Hepatocyte (in vitro differentiated cells): ENCODE results near the gene NRP1. TPM values are rescaled to one million over a fixed set of nuclear protein-coding genes. Genes with fewer than 3 reads are reported as not detected.

Experiments
- DNase-seq: peaks from one replicate; pipeline ENCODE4 v3.0.0-alpha.2; 2016; ENCODE audit warnings: low spot score
- H2AFZ ChIP-seq: fragments of 200-600 bp; sonication (generic); 2 replicates; pipeline ENCODE4 v1.6.0; 2016; ENCODE audit warnings: antibody characterized with exemption, mild to moderate bottlenecking
- H3K27ac ChIP-seq: fragments of 200-600 bp; sonication (generic); 2 replicates; pipeline ENCODE4 v1.5.1; 2016; ENCODE audit warnings: mild to moderate bottlenecking
- H3K27me3 ChIP-seq: fragments of 200-600 bp; sonication (generic); 2 replicates; pipeline ENCODE4 v1.6.1; 2016
- H3K36me3 ChIP-seq: fragments of 200-600 bp; sonication (generic); replicated peaks from 2 replicates; pipeline ENCODE4 v1.5.1; 2016; ENCODE audit warnings: low read depth; ENCODE audit not compliant: insufficient read depth
- H3K4me1 ChIP-seq: fragments of 200-600 bp; sonication (generic); 2 replicates; pipeline ENCODE4 v1.5.1; 2016; ENCODE audit warnings: mild to moderate bottlenecking, moderate library complexity; ENCODE audit not compliant: insufficient read depth
- H3K4me2 ChIP-seq: fragments of 200-600 bp; sonication (generic); 2 replicates; pipeline ENCODE4 v1.6.0; 2016
- H3K4me3 ChIP-seq: fragments of 200-600 bp; sonication (generic); 2 replicates; pipeline ENCODE4 v1.5.1; 2016; ENCODE audit warnings: mild to moderate bottlenecking
- H3K79me2 ChIP-seq: fragments of 200-600 bp; sonication (generic); 2 replicates; pipeline ENCODE4 v1.6.0; 2017; ENCODE audit warnings: mild to moderate bottlenecking
- H3K9me2 ChIP-seq: fragments of 200-600 bp; sonication (generic); replicated peaks from 2 replicates; pipeline ENCODE4 v1.6.0; 2017; ENCODE audit warnings: mild to moderate bottlenecking; ENCODE audit not compliant: insufficient read depth
- H3K9me3 ChIP-seq: fragments of 200-600 bp; sonication (generic); 2 replicates; pipeline ENCODE4 v1.5.1; 2016; ENCODE audit warnings: low read depth, mild to moderate bottlenecking
- H4K20me1 ChIP-seq: fragments of 200-600 bp; sonication (generic); 2 replicates; pipeline ENCODE4 v1.6.0; 2016; ENCODE audit warnings: mild to moderate bottlenecking; ENCODE audit not compliant: insufficient read depth, poor library complexity, severe bottlenecking
- EZH2 ChIP-seq: fragments of 200-600 bp; sonication (generic); IDR thresholded peaks from 2 replicates; pipeline ENCODE4 v1.6.1; 2016; ENCODE audit warnings: antibody characterized with exemption, mild to moderate bottlenecking, borderline replicate concordance
- EZH2phosphoT487 ChIP-seq: fragments of 200-600 bp; sonication (generic); IDR thresholded peaks from one replicate; pipeline ENCODE4 v1.6.1; 2018; ENCODE audit warnings: antibody characterized with exemption, mild to moderate bottlenecking, low read depth, moderate library complexity; ENCODE audit not compliant: unreplicated experiment, severe bottlenecking
- WGBS: methylation state at CpG from one replicate; pipeline ENCODE4 v1.1.6; 2016; ENCODE audit warnings: low lambda C conversion rate; ENCODE audit errors: missing lambda C conversion rate; 5-methylcytosine and 5-hydroxymethylcytosine counted together
- polyA plus RNA-seq: library from polyadenylated mRNA; unstranded; fragments of >200 nt; fragmentation: Nextera tagmentation; extraction: Ambion mirVana; gene quantifications from 2 replicates; pipeline ENCODE4 v1.2.1, GENCODE V29; 2016
- total RNA-seq: library from RNA; depleted of rRNA; stranded (reverse); fragments of >200 nt; gene quantifications from 2 replicates; pipeline ENCODE4 v1.2.3, GENCODE V29; 2014
- TF ChIP-seq, protein P1 (sequence below): fragments of 200-600 bp; sonication (generic); IDR thresholded peaks from 2 replicates; pipeline ENCODE4 v1.5.1; 2016; ENCODE audit warnings: antibody characterized with exemption, mild to moderate bottlenecking; ENCODE audit not compliant: poor library complexity

NRP1 gene
- total and polyA plus RNA-seq, 2 experiments from 2014 or later: 32.2 to 46.9 TPM

DNA sequence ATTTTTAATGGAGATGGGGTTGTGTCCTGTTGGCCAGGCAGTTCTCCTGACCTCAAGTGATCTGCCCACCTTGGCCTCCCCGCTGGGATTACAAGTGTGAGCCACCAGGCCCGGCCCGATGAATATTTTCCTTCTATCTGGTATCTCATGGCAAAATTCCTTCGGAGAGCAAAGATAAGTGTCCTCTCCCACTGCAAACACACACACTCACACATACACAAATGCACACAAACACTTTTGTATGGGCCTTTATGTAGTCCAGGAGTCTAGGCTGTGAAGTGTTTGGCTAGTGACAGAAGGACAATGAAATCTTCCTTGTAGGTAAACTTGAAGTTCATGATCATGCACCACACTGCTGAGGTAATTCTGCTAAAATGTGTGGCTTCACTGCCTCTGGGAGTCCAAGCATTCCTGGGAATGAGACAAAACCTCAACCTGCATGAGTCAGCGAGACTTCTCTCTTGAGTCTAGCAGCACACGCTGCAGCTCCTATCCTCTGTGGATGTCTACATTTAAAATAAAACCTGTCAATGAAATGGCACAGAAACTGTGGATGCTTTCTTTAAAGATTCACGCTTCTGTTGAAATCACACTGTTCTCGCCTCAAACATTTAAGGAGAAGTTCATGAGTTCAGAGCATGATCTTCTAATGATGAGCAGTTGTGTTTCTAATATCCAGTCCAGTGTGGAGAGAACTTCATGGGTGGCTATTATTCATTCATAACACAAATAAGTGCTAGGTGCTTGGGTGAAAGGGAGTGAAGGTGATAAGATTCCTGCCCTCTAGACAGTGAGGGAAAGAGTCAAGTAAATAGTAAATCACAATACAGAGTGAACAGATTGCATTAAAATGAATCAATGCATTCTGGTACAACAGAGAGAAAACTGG, 96.5 kb downstream of the NRP1 start:
- DNase-seq: peak; percentile 68
- peak overlapping the region; percentile 77 for H3K27ac ChIP-seq
- H3K36me3 ChIP-seq: no peaks in the 10 kb centered on the region
- H3K9me3 ChIP-seq: no peaks in the 10 kb centered on the region
- peaks cover 50% of the 10 kb centered on the region for H3K4me1 ChIP-seq
- no peak overlapping the region for H3K4me3 ChIP-seq
- TF ChIP-seq EZH2phosphoT487 (no peak), EZH2 (no peak)
- TF ChIP-seq, protein P1, sequence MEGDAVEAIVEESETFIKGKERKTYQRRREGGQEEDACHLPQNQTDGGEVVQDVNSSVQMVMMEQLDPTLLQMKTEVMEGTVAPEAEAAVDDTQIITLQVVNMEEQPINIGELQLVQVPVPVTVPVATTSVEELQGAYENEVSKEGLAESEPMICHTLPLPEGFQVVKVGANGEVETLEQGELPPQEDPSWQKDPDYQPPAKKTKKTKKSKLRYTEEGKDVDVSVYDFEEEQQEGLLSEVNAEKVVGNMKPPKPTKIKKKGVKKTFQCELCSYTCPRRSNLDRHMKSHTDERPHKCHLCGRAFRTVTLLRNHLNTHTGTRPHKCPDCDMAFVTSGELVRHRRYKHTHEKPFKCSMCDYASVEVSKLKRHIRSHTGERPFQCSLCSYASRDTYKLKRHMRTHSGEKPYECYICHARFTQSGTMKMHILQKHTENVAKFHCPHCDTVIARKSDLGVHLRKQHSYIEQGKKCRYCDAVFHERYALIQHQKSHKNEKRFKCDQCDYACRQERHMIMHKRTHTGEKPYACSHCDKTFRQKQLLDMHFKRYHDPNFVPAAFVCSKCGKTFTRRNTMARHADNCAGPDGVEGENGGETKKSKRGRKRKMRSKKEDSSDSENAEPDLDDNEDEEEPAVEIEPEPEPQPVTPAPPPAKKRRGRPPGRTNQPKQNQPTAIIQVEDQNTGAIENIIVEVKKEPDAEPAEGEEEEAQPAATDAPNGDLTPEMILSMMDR: no peak
- no peaks in the 10 kb centered on the region for H3K9me2 ChIP-seq
- H4K20me1 ChIP-seq: no peaks in the 10 kb centered on the region
- H3K27me3 ChIP-seq: no peaks in the 10 kb centered on the region
- no peak overlapping the region for H3K4me2 ChIP-seq
- peaks cover 5% of the 10 kb centered on the region for H3K79me2 ChIP-seq
- 74% methylated on average over 8 of the region's 8 CpGs for WGBS
- H2AFZ ChIP-seq: no peak overlapping the region

DNA sequence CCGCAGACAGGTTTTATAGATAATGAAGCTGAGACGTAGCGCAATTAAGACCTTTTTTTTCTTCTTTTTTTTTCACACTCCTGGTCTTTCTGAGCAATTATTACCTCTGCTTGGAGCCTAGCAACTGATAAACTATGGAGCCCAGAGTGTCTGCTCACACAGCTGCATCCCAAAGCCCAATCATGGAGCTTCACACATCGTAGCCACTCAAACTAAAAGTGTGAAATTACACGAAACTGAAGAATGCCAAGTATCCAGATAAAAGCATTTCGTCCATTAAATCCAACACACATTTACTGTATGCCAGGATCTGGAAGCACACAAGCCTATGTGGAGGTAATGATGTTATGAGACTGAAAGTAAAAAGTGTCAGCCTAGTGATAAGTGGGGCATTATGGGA, 97.6 kb downstream of the NRP1 start:
- Histone ChIP-seq H3K4me3 (no peak overlapping the region), H3K4me2 (no peak overlapping the region), H3K9me3 (no peaks in the 10 kb centered on the region), H3K27me3 (no peaks in the 10 kb centered on the region), H3K27ac (no peak overlapping the region), H2AFZ (no peak overlapping the region), H3K9me2 (no peaks in the 10 kb centered on the region), H3K4me1 (peaks cover 50% of the 10 kb centered on the region), H4K20me1 (no peaks in the 10 kb centered on the region), H3K36me3 (no peaks in the 10 kb centered on the region), H3K79me2 (peaks cover 5% of the 10 kb centered on the region)
- TF ChIP-seq EZH2phosphoT487 (no peak), EZH2 (no peak)
- TF ChIP-seq, protein P1: no peak
- DNase-seq: no peak
- 80% methylated on average over 6 of the region's 6 CpGs for WGBS

GRCh38 chr10:33235951-33236350, 98.5 kb downstream of the NRP1 start:
- Histone ChIP-seq H3K79me2 (peaks cover 5% of the 10 kb centered on the region), H4K20me1 (no peaks in the 10 kb centered on the region), H3K36me3 (no peaks in the 10 kb centered on the region), H3K27ac (peak overlapping the region; percentile 36), H3K27me3 (no peaks in the 10 kb centered on the region), H3K4me2 (no peak overlapping the region), H3K9me3 (no peaks in the 10 kb centered on the region), H3K4me1 (peaks cover 50% of the 10 kb centered on the region), H3K9me2 (no peaks in the 10 kb centered on the region), H2AFZ (no peak overlapping the region), H3K4me3 (no peak overlapping the region)
- DNase-seq: no peak
- WGBS: 87% methylated on average over 3 of the region's 3 CpGs
- TF ChIP-seq, protein P1: no peak
- TF ChIP-seq EZH2phosphoT487: no peak
- no peak for TF ChIP-seq EZH2
